Measurements from ENCODE around the gene CGAS. TPM values are rescaled to one million over a fixed set of nuclear protein-coding genes. Genes with fewer than 3 reads are reported as not detected.
"Not testable (repeated sequence)": the region's sequence is repeated elsewhere in the genome, so short reads cannot be mapped to it uniquely, and the experiment has no call there.

CGAS gene
- total and polyA plus RNA-seq, 7 donors, result 1.2 to 5.8 (median 5.0) TPM

DNA sequence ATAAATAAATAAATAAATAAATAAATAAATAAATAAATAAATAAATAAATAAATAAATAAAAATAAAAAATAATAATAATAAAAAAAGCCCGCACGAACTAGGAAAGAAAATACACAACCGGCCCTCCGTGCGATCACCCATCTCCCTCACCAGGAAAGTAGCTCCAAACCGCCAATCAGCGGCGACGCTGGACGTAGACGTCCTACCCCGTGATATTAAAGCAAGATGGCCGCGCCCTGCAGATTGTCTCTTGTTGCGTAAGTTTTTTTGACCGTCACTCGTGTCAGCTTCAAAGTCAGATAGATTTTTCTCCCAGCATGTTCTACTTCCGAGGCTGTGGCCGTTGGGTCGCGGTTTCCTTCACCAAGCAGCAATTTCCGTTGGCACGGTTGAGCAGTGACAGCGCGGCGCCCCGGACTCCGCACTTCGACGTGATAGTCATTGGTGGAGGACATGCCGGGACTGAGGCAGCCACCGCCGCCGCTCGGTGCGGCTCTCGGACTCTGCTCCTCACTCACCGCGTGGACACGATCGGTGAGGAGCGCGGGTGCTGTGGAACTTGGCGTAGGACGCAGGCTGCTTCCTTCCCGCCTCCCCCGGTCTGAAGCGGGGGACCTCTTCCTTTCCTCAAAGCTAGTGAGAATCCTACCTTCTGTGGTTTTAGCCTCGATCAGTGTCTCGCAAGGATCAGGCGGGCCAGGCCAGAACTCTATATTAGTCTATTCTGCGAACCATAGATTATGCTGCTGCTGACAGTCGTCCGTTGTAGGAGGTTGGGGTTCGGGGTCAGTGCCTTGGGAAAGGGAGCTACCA is 9.6 kb upstream of the CGAS start, which contains the start of gene MTO1:
Gene MTO1 (plus strand): TSS at position 201 of the 814 bp plus-strand sequence. CDS start 118 bp downstream, at position 319.
- H3K36me3 ChIP-seq, result peaks cover 4 to 21% (median 6%) of the 10 kb centered on the region in 4 donors
- peak; percentile 95 for DNase-seq
- peaks cover 0 to 31% (median 27%) of the 10 kb centered on the region in 4 donors for H3K4me1 ChIP-seq
- intact Hi-C loops (cut with DNase I), result loop anchor here (5.0 kb wide), 1 partner anchor 61 kb away; the partner anchor contains the start of gene EEF1A1
- peak within 1 kb of the TSS; percentile 94 to 96 (median 94) for H3K27ac ChIP-seq
- TF ChIP-seq POLR2A (IDR thresholded peaks at IDR 0.05) (peak; percentile 48 to 53), EP300 (IDR thresholded peaks at IDR 0.05) (no peak), POLR2AphosphoS5 (IDR thresholded peaks at IDR 0.05) (peak; percentile 74 to 88 (median 86))
- TF ChIP-seq, protein P1, sequence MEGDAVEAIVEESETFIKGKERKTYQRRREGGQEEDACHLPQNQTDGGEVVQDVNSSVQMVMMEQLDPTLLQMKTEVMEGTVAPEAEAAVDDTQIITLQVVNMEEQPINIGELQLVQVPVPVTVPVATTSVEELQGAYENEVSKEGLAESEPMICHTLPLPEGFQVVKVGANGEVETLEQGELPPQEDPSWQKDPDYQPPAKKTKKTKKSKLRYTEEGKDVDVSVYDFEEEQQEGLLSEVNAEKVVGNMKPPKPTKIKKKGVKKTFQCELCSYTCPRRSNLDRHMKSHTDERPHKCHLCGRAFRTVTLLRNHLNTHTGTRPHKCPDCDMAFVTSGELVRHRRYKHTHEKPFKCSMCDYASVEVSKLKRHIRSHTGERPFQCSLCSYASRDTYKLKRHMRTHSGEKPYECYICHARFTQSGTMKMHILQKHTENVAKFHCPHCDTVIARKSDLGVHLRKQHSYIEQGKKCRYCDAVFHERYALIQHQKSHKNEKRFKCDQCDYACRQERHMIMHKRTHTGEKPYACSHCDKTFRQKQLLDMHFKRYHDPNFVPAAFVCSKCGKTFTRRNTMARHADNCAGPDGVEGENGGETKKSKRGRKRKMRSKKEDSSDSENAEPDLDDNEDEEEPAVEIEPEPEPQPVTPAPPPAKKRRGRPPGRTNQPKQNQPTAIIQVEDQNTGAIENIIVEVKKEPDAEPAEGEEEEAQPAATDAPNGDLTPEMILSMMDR (IDR thresholded peaks at IDR 0.05), result no peak
- 0% methylated on average over 55 of the region's 55 CpGs for WGBS, 2 donors
- no peaks in the 10 kb centered on the region for H3K9me3 ChIP-seq
- no peaks in the 10 kb centered on the region for H3K27me3 ChIP-seq
- peak within 1 kb of the TSS; percentile 76 to 96 (median 94) for H3K4me3 ChIP-seq

GRCh38 chr6:73460056-73460455 is 8.0 kb upstream of the CGAS start:
- Histone ChIP-seq H3K4me1 (peaks cover 0 to 27% (median 25%) of the 10 kb centered on the region in 4 donors), H3K27me3 (no peaks in the 10 kb centered on the region), H3K27ac (no peak overlapping the region), H3K36me3 (peaks cover 0 to 8% (median 0%) of the 10 kb centered on the region in 4 donors), H3K4me3 (no peak overlapping the region), H3K9me3 (no peaks in the 10 kb centered on the region)
- 73 to 75% methylated on average over 5 of the region's 5 CpGs for WGBS, 2 donors
- TF ChIP-seq EP300 (IDR thresholded peaks at IDR 0.05), result no peak
- TF ChIP-seq POLR2AphosphoS5 (IDR thresholded peaks at IDR 0.05), result no peak
- TF ChIP-seq, protein P1 (IDR thresholded peaks at IDR 0.05), result no peak
- DNase-seq, result no peak
- intact Hi-C loops (cut with DNase I), result loop anchor here (5.0 kb wide), 1 partner anchor 62 kb away; the partner anchor contains the start of gene EEF1A1

- DNase-seq; H3K27ac ChIP-seq; intact Hi-C loops (cut with DNase I); H3K36me3 ChIP-seq; H3K27me3 ChIP-seq; H3K9me3 ChIP-seq; H3K4me3 ChIP-seq: not testable (repeated sequence)
- peaks cover 0 to 26% (median 25%) of the 10 kb centered on the region in 4 donors for H3K4me1 ChIP-seq
- WGBS, 2 donors, result 73 to 87% methylated on average over 7 of the region's 7 CpGs
Observed at GRCh38 chr6:73459474-73459873, 7.4 kb upstream of the CGAS start.

DNA sequence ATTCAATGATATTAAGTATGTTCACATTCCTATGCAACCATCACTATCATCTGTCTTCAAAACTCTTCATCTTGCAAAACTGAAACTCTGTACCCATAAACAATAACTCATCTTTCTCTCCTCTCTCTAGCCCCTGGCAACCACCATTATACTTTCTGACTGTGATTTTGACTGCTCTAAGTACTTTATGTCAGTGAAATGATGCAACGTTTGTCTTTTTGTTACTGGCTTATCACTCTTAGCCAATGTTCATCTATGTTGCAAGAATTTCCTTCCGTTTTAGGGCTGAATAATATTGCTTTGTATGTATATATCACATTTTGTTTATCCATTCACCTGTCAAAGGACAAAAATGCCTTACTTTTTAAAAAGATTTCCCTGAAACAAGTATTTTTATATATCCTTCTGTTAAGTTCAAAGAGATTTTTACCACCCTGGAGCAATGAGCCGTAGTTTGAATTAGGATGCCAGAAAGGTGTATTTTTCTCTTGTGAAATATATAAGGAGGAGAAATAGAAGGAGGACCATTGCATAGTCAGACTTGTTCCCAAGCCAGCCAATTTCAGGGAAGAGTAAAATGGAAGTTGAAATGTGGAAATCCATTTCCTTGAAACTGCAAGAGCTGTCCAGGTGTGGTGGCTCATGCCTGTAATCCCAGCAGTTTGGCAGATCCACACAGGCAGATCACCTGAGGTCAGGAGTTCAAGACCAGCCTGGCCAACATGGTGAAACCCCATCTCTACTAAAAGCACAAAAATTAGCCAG is 4.0 kb upstream of the CGAS start:
- H3K9me3 ChIP-seq, result no peaks in the 10 kb centered on the region
- intact Hi-C loops (cut with DNase I), result no loop called here
- H3K27me3 ChIP-seq, result no peaks in the 10 kb centered on the region
- TF ChIP-seq POLR2AphosphoS5 (IDR thresholded peaks at IDR 0.05) (no peak), POLR2A (IDR thresholded peaks at IDR 0.05) (no peak), EP300 (IDR thresholded peaks at IDR 0.05) (no peak)
- TF ChIP-seq, protein P1 (IDR thresholded peaks at IDR 0.05), result no peak
- peaks cover 0 to 15% (median 6%) of the 10 kb centered on the region in 4 donors for H3K4me1 ChIP-seq
- peak; percentile 5 for DNase-seq
- 63 to 70% methylated on average over 3 of the region's 3 CpGs for WGBS, 2 donors
- no peaks in the 10 kb centered on the region for H3K36me3 ChIP-seq
- no peak overlapping the region for H3K4me3 ChIP-seq
- H3K27ac ChIP-seq, result no peak overlapping the region

Measured in sigmoid colon (tissue), 7 donors.